ENCODE results near the gene BTBD6. TPM values are rescaled to one million over a fixed set of nuclear protein-coding genes. Genes with fewer than 3 reads are reported as not detected.

BTBD6 gene
- total and polyA plus RNA-seq, 2 experiments from 2014 or later, result 2.2 to 11.6 TPM

GRCh38 chr14:105205673-105206208 lies 42.6 kb upstream of the BTBD6 start (continued):
- TF ChIP-seq, protein P1, sequence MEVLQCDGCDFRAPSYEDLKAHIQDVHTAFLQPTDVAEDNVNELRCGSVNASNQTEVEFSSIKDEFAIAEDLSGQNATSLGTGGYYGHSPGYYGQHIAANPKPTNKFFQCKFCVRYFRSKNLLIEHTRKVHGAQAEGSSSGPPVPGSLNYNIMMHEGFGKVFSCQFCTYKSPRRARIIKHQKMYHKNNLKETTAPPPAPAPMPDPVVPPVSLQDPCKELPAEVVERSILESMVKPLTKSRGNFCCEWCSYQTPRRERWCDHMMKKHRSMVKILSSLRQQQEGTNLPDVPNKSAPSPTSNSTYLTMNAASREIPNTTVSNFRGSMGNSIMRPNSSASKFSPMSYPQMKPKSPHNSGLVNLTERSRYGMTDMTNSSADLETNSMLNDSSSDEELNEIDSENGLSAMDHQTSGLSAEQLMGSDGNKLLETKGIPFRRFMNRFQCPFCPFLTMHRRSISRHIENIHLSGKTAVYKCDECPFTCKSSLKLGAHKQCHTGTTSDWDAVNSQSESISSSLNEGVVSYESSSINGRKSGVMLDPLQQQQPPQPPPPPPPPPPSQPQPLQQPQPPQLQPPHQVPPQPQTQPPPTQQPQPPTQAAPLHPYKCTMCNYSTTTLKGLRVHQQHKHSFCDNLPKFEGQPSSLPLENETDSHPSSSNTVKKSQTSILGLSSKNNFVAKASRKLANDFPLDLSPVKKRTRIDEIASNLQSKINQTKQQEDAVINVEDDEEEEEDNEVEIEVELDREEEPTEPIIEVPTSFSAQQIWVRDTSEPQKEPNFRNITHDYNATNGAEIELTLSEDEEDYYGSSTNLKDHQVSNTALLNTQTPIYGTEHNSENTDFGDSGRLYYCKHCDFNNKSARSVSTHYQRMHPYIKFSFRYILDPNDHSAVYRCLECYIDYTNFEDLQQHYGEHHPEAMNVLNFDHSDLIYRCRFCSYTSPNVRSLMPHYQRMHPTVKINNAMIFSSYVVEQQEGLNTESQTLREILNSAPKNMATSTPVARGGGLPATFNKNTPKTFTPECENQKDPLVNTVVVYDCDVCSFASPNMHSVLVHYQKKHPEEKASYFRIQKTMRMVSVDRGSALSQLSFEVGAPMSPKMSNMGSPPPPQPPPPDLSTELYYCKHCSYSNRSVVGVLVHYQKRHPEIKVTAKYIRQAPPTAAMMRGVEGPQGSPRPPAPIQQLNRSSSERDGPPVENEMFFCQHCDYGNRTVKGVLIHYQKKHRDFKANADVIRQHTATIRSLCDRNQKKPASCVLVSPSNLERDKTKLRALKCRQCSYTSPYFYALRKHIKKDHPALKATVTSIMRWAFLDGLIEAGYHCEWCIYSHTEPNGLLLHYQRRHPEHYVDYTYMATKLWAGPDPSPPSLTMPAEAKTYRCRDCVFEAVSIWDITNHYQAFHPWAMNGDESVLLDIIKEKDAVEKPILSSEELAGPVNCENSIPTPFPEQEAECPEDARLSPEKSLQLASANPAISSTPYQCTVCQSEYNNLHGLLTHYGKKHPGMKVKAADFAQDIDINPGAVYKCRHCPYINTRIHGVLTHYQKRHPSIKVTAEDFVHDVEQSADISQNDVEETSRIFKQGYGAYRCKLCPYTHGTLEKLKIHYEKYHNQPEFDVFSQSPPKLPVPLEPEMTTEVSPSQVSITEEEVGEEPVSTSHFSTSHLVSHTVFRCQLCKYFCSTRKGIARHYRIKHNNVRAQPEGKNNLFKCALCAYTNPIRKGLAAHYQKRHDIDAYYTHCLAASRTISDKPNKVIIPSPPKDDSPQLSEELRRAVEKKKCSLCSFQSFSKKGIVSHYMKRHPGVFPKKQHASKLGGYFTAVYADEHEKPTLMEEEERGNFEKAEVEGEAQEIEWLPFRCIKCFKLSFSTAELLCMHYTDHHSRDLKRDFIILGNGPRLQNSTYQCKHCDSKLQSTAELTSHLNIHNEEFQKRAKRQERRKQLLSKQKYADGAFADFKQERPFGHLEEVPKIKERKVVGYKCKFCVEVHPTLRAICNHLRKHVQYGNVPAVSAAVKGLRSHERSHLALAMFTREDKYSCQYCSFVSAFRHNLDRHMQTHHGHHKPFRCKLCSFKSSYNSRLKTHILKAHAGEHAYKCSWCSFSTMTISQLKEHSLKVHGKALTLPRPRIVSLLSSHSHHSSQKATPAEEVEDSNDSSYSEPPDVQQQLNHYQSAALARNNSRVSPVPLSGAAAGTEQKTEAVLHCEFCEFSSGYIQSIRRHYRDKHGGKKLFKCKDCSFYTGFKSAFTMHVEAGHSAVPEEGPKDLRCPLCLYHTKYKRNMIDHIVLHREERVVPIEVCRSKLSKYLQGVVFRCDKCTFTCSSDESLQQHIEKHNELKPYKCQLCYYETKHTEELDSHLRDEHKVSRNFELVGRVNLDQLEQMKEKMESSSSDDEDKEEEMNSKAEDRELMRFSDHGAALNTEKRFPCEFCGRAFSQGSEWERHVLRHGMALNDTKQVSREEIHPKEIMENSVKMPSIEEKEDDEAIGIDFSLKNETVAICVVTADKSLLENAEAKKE (CRISPR knock-in tag; IDR thresholded peaks at IDR 0.05), result no peak

DNA sequence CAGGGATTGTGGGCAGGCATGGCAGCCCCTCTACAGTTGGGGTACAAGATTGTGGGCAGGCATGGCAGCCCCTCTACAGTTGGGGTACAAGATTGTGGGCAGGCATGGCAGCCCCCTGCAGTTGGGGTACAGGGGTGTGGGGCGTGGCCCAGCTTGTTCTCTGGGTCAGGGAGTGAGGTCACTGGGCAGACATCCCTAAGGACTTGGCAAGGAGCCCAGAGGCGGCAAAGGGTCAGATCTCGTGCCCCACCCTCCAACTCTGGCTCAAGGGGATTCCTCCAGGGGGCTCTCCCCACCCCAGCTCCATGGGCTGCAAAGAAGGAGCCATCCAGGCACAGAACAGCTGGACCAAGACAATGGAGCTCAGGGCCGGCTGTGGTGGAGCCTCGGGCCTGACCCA lies 41.5 kb upstream of the BTBD6 start:
- no peaks in the 10 kb centered on the region for H3K9me2 ChIP-seq (ENCODE audit: insufficient read depth)
- H2AFZ ChIP-seq, result no peak overlapping the region
- no peaks in the 10 kb centered on the region for H3F3A ChIP-seq (replicated peaks; ENCODE audit: low read depth)
- H3K4me2 ChIP-seq, result no peak overlapping the region
- TF ChIP-seq NANOG (IDR thresholded peaks at IDR 0.05; ENCODE audit: borderline replicate concordance) (no peak), CREB1 (CRISPR knock-in tag; IDR thresholded peaks at IDR 0.05; ENCODE audit: low read depth) (no peak), JUNB (IDR thresholded peaks at IDR 0.05; ENCODE audit: unreplicated experiment) (no peak), ZNF114 (CRISPR knock-in tag; IDR thresholded peaks at IDR 0.05) (no peak), POLR2AphosphoS5 (IDR thresholded peaks at IDR 0.05; ENCODE audit: low read depth) (no peak), EZH2phosphoT487 (IDR thresholded peaks at IDR 0.05; ENCODE audit: unreplicated experiment) (no peak)
- no peaks in the 10 kb centered on the region for H4K20me1 ChIP-seq (replicated peaks; ENCODE audit: insufficient read depth)
- H3K27ac Mint-ChIP-seq, result no peak overlapping the region
- peaks cover 8% of the 10 kb centered on the region for H3K27me3 Mint-ChIP-seq (ENCODE audit: insufficient read depth, low read depth, poor library complexity)
- no peaks in the 10 kb centered on the region for H3K9me3 Mint-ChIP-seq
- ATAC-seq (no peak), DNase-seq (ENCODE audit: low spot score) (no peak)
- no peaks in the 10 kb centered on the region for H3K79me2 ChIP-seq (replicated peaks; ENCODE audit: insufficient read depth)
- no peak overlapping the region for H3K27ac ChIP-seq (ENCODE audit: low read depth)
- H3K4me3 ChIP-seq, result no peak overlapping the region
- no peaks in the 10 kb centered on the region; the same call in 1 of the 2 replicates for H3K4me1 ChIP-seq (ENCODE audit: insufficient read depth)
- no peaks in the 10 kb centered on the region for H3K36me3 Mint-ChIP-seq (ENCODE audit: low read depth)
- no peaks in the 10 kb centered on the region for H3K4me1 Mint-ChIP-seq
- H3K36me3 ChIP-seq (ENCODE audit: insufficient read depth), result no peaks in the 10 kb centered on the region
- no peaks in the 10 kb centered on the region for H3K27me3 ChIP-seq (ENCODE audit: insufficient read depth)
- H3K4me3 Mint-ChIP-seq, result no peak overlapping the region
